OCI-LY1 (cell line): ENCODE measurements around the gene ZMIZ1.

Source experiments
- H2AFZ ChIP-seq: fragments of 200-600 bp; sonication (generic), shearing (Covaris generic); 2 replicates; pipeline ENCODE4 v1.6.0; 2014; ENCODE audit warnings: antibody characterized with exemption, mild to moderate bottlenecking, low read length
- H3F3A ChIP-seq: fragments of 200-600 bp; sonication (generic), shearing (Covaris generic); 2 replicates; pipeline ENCODE4 v1.6.0; 2014; ENCODE audit warnings: mild to moderate bottlenecking, antibody characterized with exemption, low read length, moderate library complexity; ENCODE audit not compliant: insufficient read depth
- H3K27ac ChIP-seq: fragments of 200-600 bp; sonication (generic); 2 replicates; pipeline ENCODE4 v1.5.1; 2014; ENCODE audit warnings: low read length, mixed run types, mild to moderate bottlenecking, low read depth; ENCODE audit not compliant: poor library complexity, severe bottlenecking
- H3K27me3 ChIP-seq: fragments of 200-600 bp; sonication (generic); 2 replicates; pipeline ENCODE4 v1.6.0; 2014; ENCODE audit warnings: antibody characterized with exemption, mild to moderate bottlenecking, low read length, moderate library complexity; ENCODE audit not compliant: insufficient read depth
- H3K36me3 ChIP-seq: fragments of 200-600 bp; sonication (generic); 2 replicates; pipeline ENCODE4 v1.6.1; 2014; ENCODE audit warnings: mild to moderate bottlenecking, antibody characterized with exemption, low read length, moderate library complexity, mixed read lengths; ENCODE audit not compliant: insufficient read depth
- H3K4me1 ChIP-seq: fragments of 200-600 bp; sonication (generic); 2 replicates; pipeline ENCODE4 v1.5.1; 2014; ENCODE audit warnings: mild to moderate bottlenecking, low read length, moderate library complexity; ENCODE audit not compliant: insufficient read depth, severe bottlenecking
- H3K4me2 ChIP-seq: fragments of 200-600 bp; sonication (generic), shearing (Covaris generic); 2 replicates; pipeline ENCODE4 v1.6.1; 2014; ENCODE audit warnings: low read length
- H3K4me3 ChIP-seq: fragments of 200-600 bp; sonication (generic); 2 replicates; pipeline ENCODE4 v1.5.1; 2014; ENCODE audit warnings: low read length, low read depth, mild to moderate bottlenecking, mixed read lengths; ENCODE audit not compliant: poor library complexity, severe bottlenecking
- H3K79me2 ChIP-seq: fragments of 200-600 bp; shearing (Covaris generic); 2 replicates; pipeline ENCODE4 v1.6.1; 2016; ENCODE audit warnings: mixed run types, low read length, mixed read lengths; ENCODE audit not compliant: insufficient read depth
- H3K9ac ChIP-seq: fragments of 200-600 bp; sonication (generic), shearing (Covaris generic); 2 replicates; pipeline ENCODE4 v1.6.1; 2014; ENCODE audit warnings: mild to moderate bottlenecking, low read length, mixed read lengths
- H3K9me2 ChIP-seq: fragments of 200-600 bp; sonication (generic), shearing (Covaris generic); 2 replicates; pipeline ENCODE4 v1.6.1; 2014; ENCODE audit warnings: low read depth, mild to moderate bottlenecking, low read length, mixed read lengths
- H3K9me3 ChIP-seq: fragments of 200-600 bp; shearing (Covaris generic); 2 replicates; pipeline ENCODE4 v1.6.1; 2014; ENCODE audit warnings: low read length, mixed read lengths
- H4K20me1 ChIP-seq: fragments of 200-600 bp; sonication (generic), shearing (Covaris generic); 2 replicates; pipeline ENCODE4 v1.6.0; 2016; ENCODE audit warnings: mild to moderate bottlenecking, low read length; ENCODE audit not compliant: insufficient read depth
- CTCF ChIP-seq: fragments of 200-600 bp; sonication (generic), shearing (Covaris generic); IDR thresholded peaks from 2 replicates; pipeline ENCODE4 v1.5.1; 2017; ENCODE audit warnings: mild to moderate bottlenecking, antibody characterized with exemption, low read length, moderate library complexity, mixed read lengths
- EZH2 ChIP-seq: fragments of 200-600 bp; sonication (generic), shearing (Covaris generic); IDR thresholded peaks from 2 replicates; pipeline ENCODE4 v1.8.0; 2017; ENCODE audit warnings: borderline replicate concordance, mixed run types, mild to moderate bottlenecking, antibody characterized with exemption, low read length, moderate library complexity, mixed read lengths

Gene ZMIZ1

GRCh38 chr10:79079054-79079397 lies 10.3 kb downstream of the ZMIZ1 start:
- no peaks in the 10 kb centered on the region for H3K9me2 ChIP-seq
- H3K4me1 ChIP-seq = no peaks in the 10 kb centered on the region
- no peak overlapping the region for H3K27ac ChIP-seq
- no peaks in the 10 kb centered on the region for H4K20me1 ChIP-seq
- no peak overlapping the region for H3K4me3 ChIP-seq
- H2AFZ ChIP-seq = no peak overlapping the region
- no peak overlapping the region for H3K9ac ChIP-seq
- H3K36me3 ChIP-seq = no peaks in the 10 kb centered on the region
- H3K27me3 ChIP-seq = 0 out of 2 replicates have a peak, but pooled peaks cover 4% of the 10 kb centered on the region
- H3K79me2 ChIP-seq = no peaks in the 10 kb centered on the region
- no peak overlapping the region for H3K4me2 ChIP-seq
- H3K9me3 ChIP-seq = no peaks in the 10 kb centered on the region
- H3F3A ChIP-seq = no peaks in the 10 kb centered on the region
- TF ChIP-seq EZH2 (no peak), CTCF (no peak)

- Histone ChIP-seq H3K4me3 (no peak overlapping the region), H2AFZ (no peak overlapping the region), H3K9me2 (no peaks in the 10 kb centered on the region), H3F3A (no peaks in the 10 kb centered on the region), H3K79me2 (no peaks in the 10 kb centered on the region), H3K9ac (no peak overlapping the region), H4K20me1 (no peaks in the 10 kb centered on the region), H3K4me1 (peaks cover 7% of the 10 kb centered on the region), H3K9me3 (no peaks in the 10 kb centered on the region), H3K27me3 (0 out of 2 replicates have a peak, but pooled peaks cover 4% of the 10 kb centered on the region), H3K4me2 (no peak overlapping the region), H3K36me3 (no peaks in the 10 kb centered on the region), H3K27ac (no peak overlapping the region)
- TF ChIP-seq CTCF = no peak
- TF ChIP-seq EZH2 = no peak
These were observed 11.0 kb downstream of the ZMIZ1 start for GRCh38 chr10:79079490-79080355.

GRCh38 chr10:79081353-79082034 lies 12.7 kb downstream of the ZMIZ1 start:
- no peak overlapping the region for H2AFZ ChIP-seq
- no peaks in the 10 kb centered on the region for H4K20me1 ChIP-seq
- no peak overlapping the region for H3K4me3 ChIP-seq
- peaks cover 9% of the 10 kb centered on the region for H3K4me1 ChIP-seq
- no peak for TF ChIP-seq EZH2
- TF ChIP-seq CTCF = no peak
- no peaks in the 10 kb centered on the region for H3F3A ChIP-seq
- H3K9ac ChIP-seq = no peak overlapping the region
- no peak overlapping the region for H3K4me2 ChIP-seq
- H3K79me2 ChIP-seq = no peaks in the 10 kb centered on the region
- no peak overlapping the region for H3K27ac ChIP-seq
- no peaks in the 10 kb centered on the region for H3K36me3 ChIP-seq
- H3K9me3 ChIP-seq = no peaks in the 10 kb centered on the region
- no peaks in the 10 kb centered on the region for H3K9me2 ChIP-seq
- 0 out of 2 replicates have a peak, but pooled peaks cover 4% of the 10 kb centered on the region for H3K27me3 ChIP-seq
